ENCODE data around the gene KCTD12.

The KCTD12 gene

GRCh38 chr13:76887076-76887563, 915 bp upstream of the KCTD12 start:
- DNase-seq (ENCODE audit: low spot score): no peak

- DNase-seq (ENCODE audit: low spot score): no peak
Observed at GRCh38 chr13:76886005-76886291, 257 bp downstream of the KCTD12 start.

GRCh38 chr13:76885203-76886004, 801 bp downstream of the KCTD12 start:
- peak; percentile 67 for DNase-seq (ENCODE audit: low spot score)

- no peak for DNase-seq (ENCODE audit: low spot score)
Observed at GRCh38 chr13:76884907-76885202, 1.4 kb downstream of the KCTD12 start.

GRCh38 chr13:76884186-76884906, 1.9 kb downstream of the KCTD12 start:
- DNase-seq (ENCODE audit: low spot score): peak; percentile 31

- DNase-seq (ENCODE audit: low spot score): no peak
Observed at GRCh38 chr13:76883236-76883635, 3.0 kb downstream of the KCTD12 start.

GRCh38 chr13:76882431-76882830, 3.8 kb downstream of the KCTD12 start:
- DNase-seq (ENCODE audit: low spot score): no peak

GRCh38 chr13:76879883-76880270, 6.3 kb downstream of the KCTD12 start:
- DNase-seq (ENCODE audit: low spot score): no peak

GRCh38 chr13:76879203-76879882, 6.9 kb downstream of the KCTD12 start:
- DNase-seq (ENCODE audit: low spot score): no peak

- DNase-seq (ENCODE audit: low spot score): no peak
Observed at GRCh38 chr13:76878043-76878442, 8.2 kb downstream of the KCTD12 start.

- DNase-seq (ENCODE audit: low spot score): no peak
Observed at GRCh38 chr13:76875271-76875815, 10.9 kb downstream of the KCTD12 start.

- no peak for DNase-seq (ENCODE audit: low spot score)
Observed at GRCh38 chr13:76874479-76874878, 11.7 kb downstream of the KCTD12 start.

- DNase-seq (ENCODE audit: low spot score): no peak
Observed at GRCh38 chr13:76873445-76873844, 12.8 kb downstream of the KCTD12 start.

- no peak for DNase-seq (ENCODE audit: low spot score)
Observed at GRCh38 chr13:76872675-76873074, 13.5 kb downstream of the KCTD12 start.

- no peak for DNase-seq (ENCODE audit: low spot score)
Observed at GRCh38 chr13:76871432-76871831, 14.8 kb downstream of the KCTD12 start.

- no peak for DNase-seq (ENCODE audit: low spot score)
Observed at GRCh38 chr13:76868371-76868770, 17.8 kb downstream of the KCTD12 start.

GRCh38 chr13:76865996-76866503, 20.2 kb downstream of the KCTD12 start:
- no peak for DNase-seq (ENCODE audit: low spot score)

- DNase-seq (ENCODE audit: low spot score): no peak
Observed at GRCh38 chr13:76865109-76865508, 21.1 kb downstream of the KCTD12 start.

- no peak for DNase-seq (ENCODE audit: low spot score)
Observed at GRCh38 chr13:76864259-76864658, 21.9 kb downstream of the KCTD12 start.

GRCh38 chr13:76863022-76863421, 23.2 kb downstream of the KCTD12 start:
- DNase-seq (ENCODE audit: low spot score): no peak

GRCh38 chr13:76861859-76862258, 24.3 kb downstream of the KCTD12 start:
- no peak for DNase-seq (ENCODE audit: low spot score)

- no peak for DNase-seq (ENCODE audit: low spot score)
Observed at GRCh38 chr13:76860706-76861105, 25.5 kb downstream of the KCTD12 start.

- DNase-seq (ENCODE audit: low spot score): peak; percentile 6
Observed at GRCh38 chr13:76854894-76855293, 31.3 kb downstream of the KCTD12 start.

All from SW480 (cell line).